ENCODE measurements around the gene ENOPH1. TPM values are rescaled to one million over a fixed set of nuclear protein-coding genes. Genes with fewer than 3 reads are reported as not detected.

Gene ENOPH1
- total and polyA plus RNA-seq, 2 of the 13 experiments (the other 11 are each of a cell fraction or from before 2014, with no cell fraction given): 15.5 to 64.3 TPM

- TF ChIP-seq TRAFD1 (CRISPR knock-in tag; IDR thresholded peaks at IDR 0.05; ENCODE audit: borderline replicate concordance) (no peak), ELF3 (CRISPR knock-in tag; IDR thresholded peaks at IDR 0.05) (peak; percentile 64; the same call in 1 of the 2 replicates), ZNF816 (CRISPR knock-in tag; IDR thresholded peaks at IDR 0.05; ENCODE audit: borderline replicate concordance) (no peak; the same call in 1 of the 2 replicates), CBX5 (CRISPR knock-in tag; IDR thresholded peaks at IDR 0.05; ENCODE audit: borderline replicate concordance) (0 out of 2 replicates have a peak, but pooled peaks have one; percentile 9), ZNF746 (CRISPR knock-in tag; IDR thresholded peaks at IDR 0.05) (no peak), ZNF207 (IDR thresholded peaks at IDR 0.05; ENCODE audit: borderline replicate concordance) (no peak), PTBP1 (IDR thresholded peaks at IDR 0.05; ENCODE audit: low read depth, low read length, poor library complexity, severe bottlenecking) (no peak), REPIN1 (CRISPR knock-in tag; IDR thresholded peaks at IDR 0.05; ENCODE audit: borderline replicate concordance, low read depth) (peak; percentile 93), NRL (CRISPR knock-in tag; IDR thresholded peaks at IDR 0.05; ENCODE audit: borderline replicate concordance) (peak; percentile 47; the same call in 1 of the 2 replicates), U2AF1 (optimal IDR thresholded peaks at IDR 0.05; ENCODE audit: low read depth, low read length) (no peak), ZC3H4 (CRISPR knock-in tag; IDR thresholded peaks at IDR 0.05; ENCODE audit: borderline replicate concordance) (no peak), RARG (CRISPR knock-in tag; IDR thresholded peaks at IDR 0.05; ENCODE audit: low read depth) (no peak)
Observed at GRCh38 chr4:82430193-82430963, at the start of gene ENOPH1, which contains the start of gene HNRNPDL (continued).
